HAP-1 (cell line): ENCODE results near the gene TUB.

ENCODE experiments used
- DNase-seq, 2 experiments: peaks; one replicate each; pipeline ENCODE4 v3.0.0-alpha.2; 2016 to 2020; ENCODE audit warnings: low spot score in 2 of 2
- H3K27me3 ChIP-seq: fragments of 250-450 bp; sonication (Bioruptor Pico); 2 replicates; pipeline ENCODE4 v1.5.1; 2020; ENCODE audit warnings: low read depth, mild to moderate bottlenecking, moderate library complexity
- H3K36me3 ChIP-seq: fragments of 250-450 bp; sonication (Bioruptor Pico); replicated peaks from 2 replicates; pipeline ENCODE4 v1.5.1; 2020; ENCODE audit warnings: mild to moderate bottlenecking
- H3K4me1 ChIP-seq: fragments of 250-450 bp; sonication (Bioruptor Pico); 2 replicates; pipeline ENCODE4 v1.5.1; 2020; ENCODE audit warnings: mild to moderate bottlenecking
- H3K4me3 ChIP-seq: fragments of 250-450 bp; sonication (Bioruptor Pico); 2 replicates; pipeline ENCODE4 v1.5.1; 2020; ENCODE audit warnings: mild to moderate bottlenecking, moderate library complexity
- H3K9me3 ChIP-seq: fragments of 250-450 bp; sonication (Bioruptor Pico); 2 replicates; pipeline ENCODE4 v1.5.1; 2020; ENCODE audit warnings: mild to moderate bottlenecking, moderate library complexity
- in situ Hi-C: fragments of 300-500 bp; cut with MboI; formaldehyde crosslinking; loops from 3 replicates; pipeline ENCODE4 v1.14.3; 2020; ENCODE audit warnings: low sequenced_read_pairs, inconsistent platforms, mixed read lengths

Gene TUB

DNA sequence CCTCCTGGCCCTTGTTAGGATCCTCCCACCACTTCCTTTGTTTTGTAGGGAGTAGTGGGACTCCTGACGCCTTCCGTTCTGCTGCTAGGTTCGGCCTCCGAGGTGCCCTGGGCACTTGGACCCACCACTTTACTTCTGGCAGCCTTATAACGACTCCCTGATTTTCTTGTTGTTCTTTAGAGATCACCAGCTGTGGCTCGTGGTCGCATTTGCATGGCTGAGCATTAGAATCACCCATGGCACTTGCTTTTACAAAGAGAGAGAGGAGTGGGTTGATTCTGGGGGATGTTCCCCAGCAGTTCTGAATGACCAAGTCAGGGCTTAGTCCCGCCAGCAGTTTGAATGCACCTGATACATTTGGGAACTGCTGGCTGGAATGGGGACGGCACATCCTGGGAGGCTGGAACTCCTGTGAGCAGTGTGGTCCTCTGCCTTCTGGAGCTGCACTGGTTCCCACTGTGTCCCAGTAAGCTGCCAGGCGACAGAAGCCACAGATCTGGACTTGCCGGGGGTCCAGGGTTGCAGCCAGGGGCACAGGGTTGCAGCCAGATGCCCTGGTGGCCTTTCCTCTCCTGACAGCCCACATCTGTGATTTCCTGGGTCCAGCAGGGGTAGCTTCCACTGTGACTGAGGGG lies 4.1 kb downstream of the TUB start:
- Histone ChIP-seq H3K36me3 (peaks cover 5% of the 10 kb centered on the region; the same call in 1 of the 2 replicates), H3K9me3 (no peaks in the 10 kb centered on the region), H3K4me3 (no peak overlapping the region), H3K4me1 (peaks cover 19% of the 10 kb centered on the region), H3K27me3 (no peaks in the 10 kb centered on the region)
- DNase-seq = no peak
- in situ Hi-C loops = loop anchor here (5.0 kb wide), 1 partner anchor 43 kb away; no protein-coding TSS in a partner anchor

DNA sequence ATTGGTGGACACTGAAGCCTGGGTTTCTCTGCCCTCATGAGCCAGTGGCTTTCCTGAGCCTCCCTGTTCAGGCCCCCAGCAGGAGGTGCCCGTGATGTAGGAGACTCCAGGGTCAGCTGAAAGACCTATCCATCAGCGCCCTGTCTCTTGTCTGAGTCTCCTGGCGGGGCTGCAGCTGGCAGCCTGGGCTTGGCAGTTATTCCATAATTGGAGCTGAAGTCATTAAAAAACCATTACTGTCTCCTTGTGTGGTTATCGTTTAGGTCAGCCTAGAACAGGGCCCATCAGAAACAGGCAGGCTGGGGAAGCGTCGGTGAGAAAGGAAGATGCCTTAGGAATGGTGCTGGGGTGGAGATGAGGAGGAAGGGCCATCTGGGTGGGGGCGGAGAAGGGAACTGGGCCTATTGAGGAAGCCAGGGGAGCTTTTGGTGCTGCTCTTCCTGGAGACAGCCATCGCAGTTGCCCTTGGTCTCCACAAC lies 5.0 kb downstream of the TUB start:
- in situ Hi-C loops = loop anchor here (5.0 kb wide), 1 partner anchor 44 kb away; no protein-coding TSS in a partner anchor
- H3K9me3 ChIP-seq = no peaks in the 10 kb centered on the region
- DNase-seq = no peak
- H3K27me3 ChIP-seq = no peaks in the 10 kb centered on the region
- H3K4me1 ChIP-seq = peaks cover 16% of the 10 kb centered on the region
- peaks cover 7% of the 10 kb centered on the region for H3K36me3 ChIP-seq
- no peak overlapping the region for H3K4me3 ChIP-seq

- peaks cover 16% of the 10 kb centered on the region for H3K4me1 ChIP-seq
- H3K9me3 ChIP-seq = no peaks in the 10 kb centered on the region
- peaks cover 13% of the 10 kb centered on the region for H3K36me3 ChIP-seq
- H3K4me3 ChIP-seq = no peak overlapping the region
- no peaks in the 10 kb centered on the region for H3K27me3 ChIP-seq
- DNase-seq = no peak
- in situ Hi-C loops = loop anchor here (5.0 kb wide), 1 partner anchor 44 kb away; no protein-coding TSS in a partner anchor
These were observed 5.6 kb downstream of the TUB start for GRCh38 chr11:8086571-8086970.

DNA sequence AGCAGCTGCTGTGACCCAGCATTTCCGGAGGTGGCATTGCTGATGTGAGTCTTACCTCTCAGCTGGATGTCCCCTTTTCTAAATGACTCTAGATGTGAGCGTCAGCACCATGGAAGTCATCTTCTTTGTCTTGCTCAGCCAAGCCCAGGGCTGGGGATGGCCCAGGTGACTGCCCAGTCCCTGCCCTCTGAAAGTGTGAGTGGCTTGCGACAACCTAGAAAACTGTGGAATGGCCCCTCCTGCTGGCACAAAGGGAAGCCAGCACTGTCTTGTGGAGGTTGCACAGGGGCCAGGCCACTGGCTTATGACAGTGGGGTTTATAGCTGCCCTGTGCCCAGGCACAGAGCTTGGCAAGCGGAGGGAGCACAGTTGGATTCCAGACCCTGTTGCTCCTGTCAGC lies 6.2 kb downstream of the TUB start:
- no peak overlapping the region for H3K4me3 ChIP-seq
- in situ Hi-C loops = loop anchor here (5.0 kb wide), 1 partner anchor 45 kb away; no protein-coding TSS in a partner anchor
- H3K4me1 ChIP-seq = peaks cover 16% of the 10 kb centered on the region
- peaks cover 16% of the 10 kb centered on the region for H3K36me3 ChIP-seq
- no peak for DNase-seq
- no peaks in the 10 kb centered on the region for H3K27me3 ChIP-seq
- no peaks in the 10 kb centered on the region for H3K9me3 ChIP-seq

- Histone ChIP-seq H3K4me1 (peaks cover 12% of the 10 kb centered on the region), H3K27me3 (no peaks in the 10 kb centered on the region), H3K9me3 (no peaks in the 10 kb centered on the region), H3K36me3 (peaks cover 14% of the 10 kb centered on the region), H3K4me3 (no peak overlapping the region)
- DNase-seq = no peak
- in situ Hi-C loops = loop anchor here (5.0 kb wide), 1 partner anchor 45 kb away; no protein-coding TSS in a partner anchor
These were observed 6.7 kb downstream of the TUB start for GRCh38 chr11:8087756-8088155.

DNA sequence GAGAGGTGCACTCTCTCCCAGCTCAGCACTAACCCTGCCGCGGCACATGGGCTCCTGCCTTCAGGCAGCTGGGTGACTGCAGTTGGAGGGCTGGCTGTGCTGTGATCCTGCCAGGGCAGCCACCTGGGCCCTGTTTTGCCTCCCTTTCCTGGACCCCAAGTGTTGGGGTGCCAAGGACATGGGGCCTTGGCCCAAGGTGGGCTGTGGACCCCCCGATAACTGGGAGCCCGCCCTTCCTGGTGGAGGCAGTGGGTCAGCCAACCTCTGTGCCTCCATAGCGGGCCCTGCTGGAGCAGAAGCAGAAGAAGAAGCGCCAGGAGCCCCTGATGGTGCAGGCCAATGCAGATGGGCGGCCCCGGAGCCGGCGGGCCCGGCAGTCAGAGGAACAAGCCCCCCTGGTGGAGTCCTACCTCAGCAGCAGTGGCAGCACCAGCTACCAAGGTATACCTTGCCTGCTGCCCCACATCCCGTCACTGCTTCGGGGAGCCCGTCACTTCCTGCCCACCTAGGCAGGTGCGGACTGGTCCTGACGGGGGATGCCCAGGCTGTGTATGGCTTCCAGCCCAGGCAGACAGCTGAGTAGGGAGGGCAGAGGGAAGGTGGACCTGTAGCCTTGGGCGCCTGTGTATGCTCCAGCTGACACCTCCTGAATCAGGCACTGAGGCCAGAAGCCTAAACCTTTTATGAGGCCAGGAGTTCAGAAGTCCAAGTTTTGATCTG lies 8.9 kb downstream of the TUB start:
- Histone ChIP-seq H3K4me3 (no peak overlapping the region), H3K9me3 (no peaks in the 10 kb centered on the region), H3K27me3 (no peaks in the 10 kb centered on the region), H3K36me3 (peaks cover 29% of the 10 kb centered on the region), H3K4me1 (no peaks in the 10 kb centered on the region)
- in situ Hi-C loops = loop anchor here (5.0 kb wide), 1 partner anchor 48 kb away; no protein-coding TSS in a partner anchor
- DNase-seq = no peak

GRCh38 chr11:8090756-8091155 lies 9.7 kb downstream of the TUB start:
- peak in 1 of 2 experiments; percentile 77 for DNase-seq
- Histone ChIP-seq H3K36me3 (peaks cover 37% of the 10 kb centered on the region), H3K27me3 (no peaks in the 10 kb centered on the region), H3K4me1 (no peaks in the 10 kb centered on the region), H3K9me3 (no peaks in the 10 kb centered on the region), H3K4me3 (no peak overlapping the region)
- in situ Hi-C loops = no loop called here

DNA sequence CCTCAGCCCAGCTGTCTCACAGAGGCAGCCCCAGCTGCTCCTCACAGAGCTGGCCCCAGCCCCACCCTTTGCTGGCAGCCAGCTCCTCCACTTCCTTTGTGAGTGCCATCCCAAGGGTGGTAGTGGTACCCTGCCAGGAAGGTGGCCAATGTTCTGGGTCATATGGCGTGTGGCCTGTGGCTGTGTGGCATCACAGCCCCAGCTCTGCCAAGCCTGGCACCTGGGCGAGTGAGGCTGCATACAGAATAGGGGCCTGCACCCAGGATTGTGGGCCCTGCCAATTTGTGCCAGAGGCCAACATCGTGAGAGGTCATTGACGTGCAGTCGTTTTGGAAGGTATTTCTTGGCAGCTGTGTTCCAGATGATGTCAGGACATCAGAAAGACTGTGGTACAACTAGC lies 10.7 kb downstream of the TUB start:
- H3K27me3 ChIP-seq = no peaks in the 10 kb centered on the region
- no peaks in the 10 kb centered on the region for H3K4me1 ChIP-seq
- peaks cover 44% of the 10 kb centered on the region for H3K36me3 ChIP-seq
- H3K9me3 ChIP-seq = no peaks in the 10 kb centered on the region
- in situ Hi-C loops = no loop called here
- H3K4me3 ChIP-seq = no peak overlapping the region
- no peak for DNase-seq

DNA sequence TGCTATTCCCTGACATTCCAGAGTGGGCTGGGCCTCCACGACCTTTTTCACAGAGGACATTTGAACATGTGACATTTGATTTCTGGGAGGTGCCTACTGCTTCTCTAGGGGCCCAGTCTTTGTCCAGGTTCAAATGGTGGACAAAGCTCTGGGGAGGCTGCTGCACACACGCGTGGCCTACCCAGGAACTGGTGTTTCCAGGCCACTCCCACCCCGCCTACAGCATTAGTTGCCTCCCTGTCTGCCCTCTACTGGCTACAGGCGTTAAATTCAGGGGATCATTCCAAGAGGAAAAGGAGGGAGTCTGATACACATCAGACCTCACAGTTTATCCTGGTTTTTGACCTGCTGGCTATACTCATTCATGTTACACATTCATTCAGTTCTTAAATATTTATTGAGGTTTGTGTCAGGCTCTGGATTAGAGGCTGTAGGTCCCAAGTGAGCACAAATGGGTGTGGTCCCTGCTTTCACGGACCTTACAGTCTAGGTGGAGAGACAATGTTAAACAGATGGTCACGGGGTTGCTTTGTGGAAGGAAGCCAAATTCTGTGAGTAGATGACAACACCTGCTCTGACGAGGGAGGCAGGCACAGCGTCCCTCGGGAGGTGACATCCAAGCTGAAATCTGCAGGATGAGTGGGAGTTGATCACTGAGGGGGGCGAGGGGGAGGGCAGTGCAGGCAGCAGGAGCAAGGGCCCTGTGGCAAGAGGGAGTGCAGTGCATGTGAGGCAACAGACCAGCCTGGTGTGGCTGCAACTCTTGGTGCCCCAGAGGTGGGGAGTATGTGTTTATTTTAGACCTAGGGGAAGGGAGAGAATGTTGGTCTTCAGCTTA lies 11.8 kb downstream of the TUB start:
- Histone ChIP-seq H3K4me1 (no peaks in the 10 kb centered on the region), H3K36me3 (peaks cover 54% of the 10 kb centered on the region), H3K4me3 (no peak overlapping the region), H3K27me3 (no peaks in the 10 kb centered on the region), H3K9me3 (no peaks in the 10 kb centered on the region)
- DNase-seq = peak; percentile 67 to 80
- in situ Hi-C loops = no loop called here

GRCh38 chr11:8093931-8094575 lies 13.0 kb downstream of the TUB start:
- Histone ChIP-seq H3K36me3 (peaks cover 64% of the 10 kb centered on the region), H3K27me3 (no peaks in the 10 kb centered on the region), H3K9me3 (no peaks in the 10 kb centered on the region), H3K4me3 (no peak overlapping the region), H3K4me1 (no peaks in the 10 kb centered on the region)
- no peak for DNase-seq
- in situ Hi-C loops = no loop called here

DNA sequence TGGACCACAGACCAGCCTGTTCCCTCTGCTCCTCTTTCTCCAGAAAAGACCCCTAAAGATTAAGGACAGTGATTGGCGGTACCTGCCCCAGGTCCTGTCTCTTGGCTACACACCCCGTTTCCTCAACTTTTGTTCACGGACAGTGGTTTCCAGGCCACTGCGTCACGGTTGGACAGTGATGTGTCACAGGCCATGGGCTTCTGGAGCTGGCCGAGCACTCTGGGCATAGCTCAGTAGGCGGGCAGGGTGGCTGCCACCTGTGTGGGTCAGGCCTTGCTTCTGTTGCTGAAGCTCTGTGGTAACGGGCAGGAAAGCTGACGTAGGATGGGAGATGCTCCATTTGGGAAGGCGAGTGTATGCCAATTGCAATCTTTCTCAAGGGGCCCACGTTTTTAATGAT lies 13.6 kb downstream of the TUB start:
- Histone ChIP-seq H3K4me3 (no peak overlapping the region), H3K9me3 (no peaks in the 10 kb centered on the region), H3K27me3 (no peaks in the 10 kb centered on the region), H3K36me3 (peaks cover 70% of the 10 kb centered on the region), H3K4me1 (no peaks in the 10 kb centered on the region)
- no peak for DNase-seq
- in situ Hi-C loops = loop anchor here (5.0 kb wide), 1 partner anchor 82 kb away; no protein-coding TSS in a partner anchor

GRCh38 chr11:8095371-8095770 lies 14.4 kb downstream of the TUB start:
- H3K4me3 ChIP-seq = no peak overlapping the region
- in situ Hi-C loops = loop anchor here (5.0 kb wide), 1 partner anchor 83 kb away; no protein-coding TSS in a partner anchor
- peaks cover 77% of the 10 kb centered on the region for H3K36me3 ChIP-seq
- no peaks in the 10 kb centered on the region for H3K4me1 ChIP-seq
- no peak for DNase-seq
- no peaks in the 10 kb centered on the region for H3K27me3 ChIP-seq
- H3K9me3 ChIP-seq = no peaks in the 10 kb centered on the region
